Spleen (tissue), 11 donors: ENCODE measurements around the gene OGT. TPM values are rescaled to one million over a fixed set of nuclear protein-coding genes. Genes with fewer than 3 reads are reported as not detected.

Experiments
- DNase-seq: peaks from one replicate; pipeline ENCODE4 v3.0.0-alpha.2; 2020
- H3K27ac ChIP-seq, 8 donors: fragments of 200-600 bp; sonication (generic) in 7 of 8; 1 replicate in 4 of 8; 2 replicates in 4 of 8; pipeline versions ENCODE4 v1.5.0 to v1.8.0; 2016 to 2021; ENCODE audit warnings: inconsistent platforms in 4 of 8, mild to moderate bottlenecking in 4 of 8, moderate library complexity in 1 of 8
- H3K27me3 ChIP-seq, 7 donors: fragments of 200-600 bp; sonication (generic) in 6 of 7; replicated peaks in 1 of 7; 1 replicate in 4 of 7; 2 replicates in 3 of 7; pipeline versions ENCODE4 v1.5.0 to v1.8.0; 2016 to 2021; ENCODE audit warnings: inconsistent platforms in 3 of 7, mild to moderate bottlenecking in 1 of 7
- H3K36me3 ChIP-seq, 6 donors: fragments of 200-600 bp; sonication (generic) in 5 of 6; 1 replicate in 4 of 6; 2 replicates in 2 of 6; pipeline versions ENCODE4 v1.5.0 to v1.8.0; 2016 to 2021; ENCODE audit warnings: inconsistent platforms in 2 of 6
- H3K4me1 ChIP-seq, 6 donors: fragments of 200-600 bp; sonication (generic) in 5 of 6; 1 replicate in 3 of 6; 2 replicates in 3 of 6; pipeline versions ENCODE4 v1.5.0 to v1.8.0; 2016 to 2021; ENCODE audit warnings: inconsistent platforms in 3 of 6
- H3K4me3 ChIP-seq, 8 donors: fragments of 200-600 bp; sonication (generic) in 7 of 8; 1 replicate in 4 of 8; 2 replicates in 4 of 8; pipeline versions ENCODE4 v1.5.0 to v1.8.0; 2016 to 2021; ENCODE audit warnings: inconsistent platforms in 4 of 8, mild to moderate bottlenecking in 4 of 8, moderate library complexity in 2 of 8
- H3K9me3 ChIP-seq, 8 donors: fragments of 200-600 bp; sonication (generic) in 7 of 8; 1 replicate in 4 of 8; 2 replicates in 4 of 8; pipeline versions ENCODE4 v1.5.0 to v1.8.0; 2016 to 2021; ENCODE audit warnings: inconsistent platforms in 4 of 8
- POLR2A ChIP-seq, 3 donors: fragments of 450-650 bp; IDR thresholded peaks; one replicate each; pipeline ENCODE4 v1.5.1; 2017; ENCODE audit warnings: antibody characterized with exemption in 3 of 3, mild to moderate bottlenecking in 1 of 3
- POLR2AphosphoS5 ChIP-seq, 3 donors: sonication (generic); formaldehyde crosslinking; IDR thresholded peaks; one replicate each; pipeline ENCODE4 v1.5.1; 2017; ENCODE audit warnings: antibody characterized with exemption in 3 of 3
- WGBS, 5 donors: extraction: QIAGEN DNeasy Blood & Tissue Kit in 3 of 5; methylation state at CpG; one replicate each; pipeline versions ENCODE4 v1.1.5 to v1.1.7; 2013 to 2018; 5-methylcytosine and 5-hydroxymethylcytosine counted together
- intact Hi-C: fragments of 100-400 bp; cut with DNase I; formaldehyde crosslinking; loops from one replicate; pipeline ENCODE4 v1.15.0; 2023; ENCODE audit warnings: low total_unique reads
- polyA plus RNA-seq, 3 donors: library from polyadenylated mRNA; stranded (reverse); fragments of 200-250 nt; gene quantifications; one replicate each; pipeline ENCODE4 v1.2.1, GENCODE V29; 2013
- small RNA-seq, 4 donors: library from RNA; depleted of rRNA; stranded (forward); fragments of <200 nt; gene quantifications; one replicate each; pipeline ENCODE3, GENCODE V24; 2016
- total RNA-seq, 7 donors: library from RNA; depleted of rRNA in 3 of 7; stranded (reverse); fragments of >200 nt in 3 of 7; fragmentation: NEBNext Ultra II Directional in 4 of 7; extraction: Animal tissue kit (Norgen Biotek cat#: 25700) in 4 of 7; gene quantifications; one replicate each; pipeline versions ENCODE4 v1.1.0 to v1.2.1, GENCODE V29; 2016 to 2021
- TF ChIP-seq, protein P1 (sequence below), 11 experiments: fragments of 200-600 bp in 7 of 11; fragments of 450-650 bp in 4 of 11; sonication (generic) in 4 of 11; IDR thresholded peaks in 8 of 11; conservative IDR thresholded peaks in 3 of 11; 1 replicate in 7 of 11; 2 replicates in 4 of 11; pipeline versions ENCODE4 v1.4.0 to v1.8.0; 2016 to 2021; ENCODE audit warnings: antibody characterized with exemption in 11 of 11, inconsistent platforms in 4 of 11, mild to moderate bottlenecking in 1 of 11
- donor health status: healthy with polysubstance abuse.
- donor health status: DM: no; HTN: no; CAD: no; lungs with moderate emphysema.
- donor health status: DM: no; HTN: no; CAD: no.
- donor health status: Bipolar disorder and iron deficiency.
- donor health status: healthy.
- donor health status: DM: no; HTN: no; CAD: no.
- donor health status: DM: yes; HTN: yes; CAD: no.

The OGT gene
- total and polyA plus RNA-seq, 10 donors = 76.8 to 393 (median 233) TPM

GRCh38 chrX:71623714-71624113 lies 90.8 kb downstream of the OGT start:
- TF ChIP-seq POLR2AphosphoS5 (IDR thresholded peaks at IDR 0.05) (no peak), POLR2A (IDR thresholded peaks at IDR 0.05) (no peak)
- TF ChIP-seq, protein P1, sequence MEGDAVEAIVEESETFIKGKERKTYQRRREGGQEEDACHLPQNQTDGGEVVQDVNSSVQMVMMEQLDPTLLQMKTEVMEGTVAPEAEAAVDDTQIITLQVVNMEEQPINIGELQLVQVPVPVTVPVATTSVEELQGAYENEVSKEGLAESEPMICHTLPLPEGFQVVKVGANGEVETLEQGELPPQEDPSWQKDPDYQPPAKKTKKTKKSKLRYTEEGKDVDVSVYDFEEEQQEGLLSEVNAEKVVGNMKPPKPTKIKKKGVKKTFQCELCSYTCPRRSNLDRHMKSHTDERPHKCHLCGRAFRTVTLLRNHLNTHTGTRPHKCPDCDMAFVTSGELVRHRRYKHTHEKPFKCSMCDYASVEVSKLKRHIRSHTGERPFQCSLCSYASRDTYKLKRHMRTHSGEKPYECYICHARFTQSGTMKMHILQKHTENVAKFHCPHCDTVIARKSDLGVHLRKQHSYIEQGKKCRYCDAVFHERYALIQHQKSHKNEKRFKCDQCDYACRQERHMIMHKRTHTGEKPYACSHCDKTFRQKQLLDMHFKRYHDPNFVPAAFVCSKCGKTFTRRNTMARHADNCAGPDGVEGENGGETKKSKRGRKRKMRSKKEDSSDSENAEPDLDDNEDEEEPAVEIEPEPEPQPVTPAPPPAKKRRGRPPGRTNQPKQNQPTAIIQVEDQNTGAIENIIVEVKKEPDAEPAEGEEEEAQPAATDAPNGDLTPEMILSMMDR (IDR thresholded peaks at IDR 0.05 in 8 of 11, conservative IDR thresholded peaks at IDR 0.05 in 3 of 11) = no peak
- Histone ChIP-seq H3K4me3 (no peak overlapping the region), H3K27me3 (no peaks in the 10 kb centered on the region), H3K9me3 (no peaks in the 10 kb centered on the region), H3K27ac (peak overlapping the region in 6 of 8 donors; percentile 43 to 84 (median 77)), H3K36me3 (no peaks in the 10 kb centered on the region), H3K4me1 (peaks cover 23 to 68% (median 52%) of the 10 kb centered on the region in 6 donors)
- 79 to 88% (median 83%) methylated on average over 3 of the region's 3 CpGs for WGBS, 5 donors
- DNase-seq = no peak
- intact Hi-C loops = no loop called here

GRCh38 chrX:71625471-71625870 lies 92.6 kb downstream of the OGT start:
- Histone ChIP-seq H3K9me3 (no peaks in the 10 kb centered on the region), H3K4me1 (peaks cover 18 to 62% (median 46%) of the 10 kb centered on the region in 6 donors), H3K36me3 (no peaks in the 10 kb centered on the region), H3K27me3 (no peaks in the 10 kb centered on the region), H3K4me3 (no peak overlapping the region), H3K27ac (no peak overlapping the region)
- WGBS, 5 donors = 78 to 90% (median 80%) methylated on average over 5 of the region's 5 CpGs
- intact Hi-C loops = no loop called here
- no peak for DNase-seq
- TF ChIP-seq POLR2AphosphoS5 (IDR thresholded peaks at IDR 0.05) = no peak
- TF ChIP-seq, protein P1 (IDR thresholded peaks at IDR 0.05 in 8 of 11, conservative IDR thresholded peaks at IDR 0.05 in 3 of 11) = no peak
- TF ChIP-seq POLR2A (IDR thresholded peaks at IDR 0.05) = no peak

Small RNA genes lying within 50 kb of the gene (small RNA-seq; reads per million reads assigned to genes)
- gene RF00019 = 0 reads per million in 4 donors

Other genes starting within 250 kb of the OGT start
- 100 to 1,000 TPM; 218 to 249 (median 234) TPM for gene NONO, start 249.5 kb upstream of the OGT start, total RNA-seq
- 100 to 1,000 TPM; 101 to 128 (median 112) TPM for gene NONO, start 249.5 kb upstream of the OGT start, polyA plus RNA-seq
- 1 to 10 TPM; 1.5 to 8.3 (median 3.1) TPM for gene ITGB1BP2, start 231.4 kb upstream of the OGT start, total RNA-seq
- 1 to 10 TPM; 1.4 to 1.8 (median 1.7) TPM for gene ITGB1BP2, start 231.4 kb upstream of the OGT start, polyA plus RNA-seq
- gene TAF1, start 166.7 kb upstream of the OGT start, total RNA-seq = 10 to 100 TPM; 55.7 to 84.3 (median 70.4) TPM
- 10 to 100 TPM in 1 of 3 donors, 1 to 10 TPM in 2; 7.0 to 14.2 (median 8.1) TPM for gene TAF1, start 166.7 kb upstream of the OGT start, polyA plus RNA-seq
- gene GCNA, start 45.3 kb downstream of the OGT start, total RNA-seq = 10 to 100 TPM in 1 of 7 donors, 1 to 10 TPM in 6; 1.9 to 12.8 (median 4.4) TPM
- gene GCNA, start 45.3 kb downstream of the OGT start, polyA plus RNA-seq = 1 to 10 TPM; 1.8 to 2.4 (median 1.9) TPM
- gene CXCR3, start 85.4 kb downstream of the OGT start, total RNA-seq = 1 to 10 TPM; 5.6 to 9.4 (median 8.5) TPM
- 10 to 100 TPM in 1 of 3 donors, 1 to 10 TPM in 2; 4.4 to 13.9 (median 6.4) TPM for gene CXCR3, start 85.4 kb downstream of the OGT start, polyA plus RNA-seq
- gene CXorf49, start 185.2 kb downstream of the OGT start, total RNA-seq = not detected
- not detected for gene CXorf49, start 185.2 kb downstream of the OGT start, polyA plus RNA-seq
- gene CXorf49B, start 230.2 kb downstream of the OGT start, total RNA-seq = not detected
- gene CXorf49B, start 230.2 kb downstream of the OGT start, polyA plus RNA-seq = not detected